ENCODE results near the gene ATP1A4.
"Not testable (repeated sequence)": the region's sequence is repeated elsewhere in the genome, so short reads cannot be mapped to it uniquely, and the experiment has no call there.

The ATP1A4 gene

GRCh38 chr1:160122978-160123495 lies 28.4 kb upstream of the ATP1A4 start:
- no peak for DNase-seq (ENCODE audit: low read depth)
- no peak for TF ChIP-seq CTCF (conservative IDR thresholded peaks at IDR 0.05; ENCODE audit: control insufficient read depth, insufficient read depth, low read depth, low read length)
- H3K4me3 ChIP-seq (ENCODE audit: control insufficient read depth, low read depth, low read length) = no peak overlapping the region

- no peak for DNase-seq (ENCODE audit: low read depth)
- H3K4me3 ChIP-seq (ENCODE audit: control insufficient read depth, low read depth, low read length) = no peak overlapping the region
- TF ChIP-seq CTCF (conservative IDR thresholded peaks at IDR 0.05; ENCODE audit: control insufficient read depth, insufficient read depth, low read depth, low read length) = no peak
Measured at GRCh38 chr1:160123726-160124125, 27.7 kb upstream of the ATP1A4 start.

GRCh38 chr1:160124705-160125478 lies 26.5 kb upstream of the ATP1A4 start:
- H3K4me3 ChIP-seq (ENCODE audit: control insufficient read depth, low read depth, low read length) = no peak overlapping the region
- TF ChIP-seq CTCF (conservative IDR thresholded peaks at IDR 0.05; ENCODE audit: control insufficient read depth, insufficient read depth, low read depth, low read length) = peak; percentile 41
- DNase-seq (ENCODE audit: low read depth) = peak; percentile 91

GRCh38 chr1:160125746-160126145 lies 25.7 kb upstream of the ATP1A4 start:
- no peak for TF ChIP-seq CTCF (conservative IDR thresholded peaks at IDR 0.05; ENCODE audit: control insufficient read depth, insufficient read depth, low read depth, low read length)
- H3K4me3 ChIP-seq (ENCODE audit: control insufficient read depth, low read depth, low read length) = no peak overlapping the region
- DNase-seq (ENCODE audit: low read depth) = peak; percentile 81

GRCh38 chr1:160126342-160126741 lies 25.1 kb upstream of the ATP1A4 start:
- not testable (repeated sequence) for H3K4me3 ChIP-seq (ENCODE audit: control insufficient read depth, low read depth, low read length)

GRCh38 chr1:160127381-160127780 lies 24.0 kb upstream of the ATP1A4 start:
- no peak for TF ChIP-seq CTCF (conservative IDR thresholded peaks at IDR 0.05; ENCODE audit: control insufficient read depth, insufficient read depth, low read depth, low read length)
- H3K4me3 ChIP-seq (ENCODE audit: control insufficient read depth, low read depth, low read length) = no peak overlapping the region
- DNase-seq (ENCODE audit: low read depth) = no peak

More at GRCh38 chr1:160126342-160126741, 25.1 kb upstream of the ATP1A4 start:
- not testable (repeated sequence) for DNase-seq (ENCODE audit: low read depth)

GRCh38 chr1:160127865-160128523 lies 23.4 kb upstream of the ATP1A4 start:
- H3K4me3 ChIP-seq (ENCODE audit: control insufficient read depth, low read depth, low read length) = no peak overlapping the region
- peak; percentile 75 for DNase-seq (ENCODE audit: low read depth)
- TF ChIP-seq CTCF (conservative IDR thresholded peaks at IDR 0.05; ENCODE audit: control insufficient read depth, insufficient read depth, low read depth, low read length) = no peak

Measured in fibroblast of mammary gland (primary cell).